Mesodermal cell (in vitro differentiated cells): ENCODE results near the gene GAST.
"Not testable (repeated sequence)": the region's sequence is repeated elsewhere in the genome, so short reads cannot be mapped to it uniquely, and the experiment has no call there.

Source experiments
- H3K27ac ChIP-seq: 2 replicates; pipeline ENCODE4 v1.7.0; 2013; ENCODE audit warnings: mild to moderate bottlenecking, low read depth, low read length, moderate library complexity; ENCODE audit not compliant: severe bottlenecking
- H3K36me3 ChIP-seq: 2 replicates; pipeline ENCODE4 v1.7.1; 2013; ENCODE audit warnings: mild to moderate bottlenecking, low read length, moderate library complexity; ENCODE audit not compliant: control insufficient read depth, insufficient read depth
- H3K4me1 ChIP-seq: one replicate; pipeline ENCODE4 v1.7.1; 2013; ENCODE audit warnings: mild to moderate bottlenecking, low read length; ENCODE audit not compliant: insufficient read depth, control insufficient read depth, poor library complexity, severe bottlenecking
- H3K4me3 ChIP-seq: 2 replicates; pipeline ENCODE4 v1.7.0; 2013; ENCODE audit warnings: low read length, control low read depth, mild to moderate bottlenecking; ENCODE audit not compliant: insufficient read depth, poor library complexity, severe bottlenecking; ENCODE audit errors: extremely low read depth
- H3K9me3 ChIP-seq: 2 replicates; pipeline ENCODE4 v1.7.1; 2013; ENCODE audit warnings: mild to moderate bottlenecking, low read length, moderate library complexity; ENCODE audit not compliant: control insufficient read depth
- WGBS, 2 experiments: methylation state at CpG; one replicate each; pipeline ENCODE4 v1.1.5; 2013; ENCODE audit warnings: missing lambda C conversion rate in 2 of 2; ENCODE audit not compliant: insufficient coverage in 2 of 2; 5-methylcytosine and 5-hydroxymethylcytosine counted together

The GAST gene

GRCh38 chr17:41675157-41676057 is 36.7 kb upstream of the GAST start:
- H3K4me1 ChIP-seq, H3K9me3 ChIP-seq, H3K27ac ChIP-seq, H3K4me3 ChIP-seq, H3K36me3 ChIP-seq: not testable (repeated sequence)
- WGBS, 2 experiments = 57 to 64% methylated on average over 3 of the region's 7 CpGs

- Histone ChIP-seq H3K4me3 (no peak overlapping the region), H3K4me1 (no peaks in the 10 kb centered on the region), H3K36me3 (no peaks in the 10 kb centered on the region), H3K27ac (no peak overlapping the region), H3K9me3 (no peaks in the 10 kb centered on the region)
- WGBS, 2 experiments = 100% methylated on average over 1 of the region's 3 CpGs
These were observed 36.1 kb upstream of the GAST start for GRCh38 chr17:41676058-41676419.

GRCh38 chr17:41678411-41678906 is 33.7 kb upstream of the GAST start:
- Histone ChIP-seq H3K9me3 (no peaks in the 10 kb centered on the region), H3K4me1 (no peaks in the 10 kb centered on the region), H3K36me3 (no peaks in the 10 kb centered on the region), H3K27ac (peak overlapping the region; percentile 71), H3K4me3 (no peak overlapping the region)
- 100% methylated on average over 2 of the region's 2 CpGs; no CpG with 5 or more reads in 1 of the 2 experiments for WGBS, 2 experiments

DNA sequence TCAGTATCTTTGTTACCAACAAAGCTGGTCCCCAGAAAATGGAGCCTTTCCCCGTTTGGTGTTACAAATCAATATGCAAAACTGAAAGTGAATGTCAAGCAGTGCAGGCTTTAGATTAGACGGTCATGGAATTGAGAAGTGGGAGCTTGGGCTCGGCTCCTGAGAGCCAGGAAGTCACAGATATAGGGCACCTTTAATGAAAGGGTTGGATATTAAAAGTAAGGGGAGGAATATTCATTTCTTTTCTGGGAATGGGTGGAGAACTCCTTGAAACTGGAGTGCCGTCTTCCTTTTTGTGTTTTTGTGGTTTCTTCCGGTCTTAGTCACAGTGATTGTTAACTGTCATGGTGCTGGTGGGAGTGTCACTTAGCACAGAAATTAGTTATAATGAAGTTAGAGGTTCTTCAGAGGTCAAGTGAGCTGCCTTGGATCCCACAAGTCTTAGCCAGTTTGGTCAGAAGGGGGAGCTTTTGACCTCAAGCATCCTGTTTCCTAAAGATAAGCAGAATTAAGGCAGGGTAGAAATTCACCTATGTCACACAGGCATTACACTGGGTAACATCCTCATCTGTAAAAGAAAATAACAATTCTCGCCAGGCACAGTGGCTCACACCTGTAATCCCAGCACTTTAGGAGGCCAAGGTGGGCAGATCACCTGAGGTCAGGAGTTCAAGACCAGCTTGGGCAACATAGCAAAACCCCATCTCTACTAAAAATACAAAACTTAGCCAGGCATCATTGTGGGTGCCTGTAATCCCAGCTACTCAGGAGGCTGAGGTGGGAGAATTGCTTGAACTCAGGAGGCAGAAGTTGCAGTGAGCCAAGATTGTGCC is 33.0 kb upstream of the GAST start:
- H3K27ac ChIP-seq = peak overlapping the region; percentile 71
- 70 to 77% methylated on average over 5 to 6 of the region's 6 CpGs for WGBS, 2 experiments
- H3K36me3 ChIP-seq = no peaks in the 10 kb centered on the region
- no peaks in the 10 kb centered on the region for H3K4me1 ChIP-seq
- H3K9me3 ChIP-seq = no peaks in the 10 kb centered on the region
- H3K4me3 ChIP-seq = no peak overlapping the region

GRCh38 chr17:41679740-41680425 is 32.2 kb upstream of the GAST start:
- no peak overlapping the region for H3K27ac ChIP-seq
- 80 to 90% methylated on average over 3 to 4 of the region's 5 CpGs for WGBS, 2 experiments

DNA sequence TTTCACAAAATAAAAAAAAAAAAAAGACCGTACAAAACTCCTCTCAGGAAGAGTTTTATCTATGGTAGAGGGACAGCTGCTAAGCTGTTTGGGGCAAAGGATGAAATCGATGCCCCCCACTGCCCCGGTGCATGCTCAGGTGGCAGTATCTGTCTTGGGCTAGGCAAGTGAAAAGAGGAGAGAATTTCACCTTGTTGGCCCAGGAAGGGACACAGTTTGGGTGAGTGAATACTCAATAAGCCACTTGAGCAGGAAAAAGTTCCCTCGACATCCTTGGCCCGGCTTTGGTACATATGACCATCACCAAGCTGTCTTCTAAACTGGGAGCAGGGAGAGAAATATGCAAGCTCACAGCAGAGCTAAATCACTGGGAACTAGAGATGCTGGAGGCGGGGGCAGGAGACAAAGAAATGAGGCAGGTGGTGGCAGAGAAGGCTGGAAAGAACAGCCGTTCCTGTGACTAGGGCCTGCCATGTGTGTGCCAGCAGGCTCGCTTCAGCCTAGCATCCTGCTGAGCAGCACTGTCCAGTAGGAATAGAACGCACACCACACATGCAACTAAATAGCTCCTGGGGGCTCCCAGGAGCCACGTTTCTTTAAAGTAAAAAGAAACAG is 31.6 kb upstream of the GAST start:
- WGBS, 2 experiments = 83 to 89% methylated on average over 5 to 8 of the region's 10 CpGs
- Histone ChIP-seq H3K9me3 (no peaks in the 10 kb centered on the region), H3K4me1 (no peaks in the 10 kb centered on the region), H3K36me3 (no peaks in the 10 kb centered on the region), H3K4me3 (no peak overlapping the region), H3K27ac (no peak overlapping the region)

More at GRCh38 chr17:41679740-41680425, 32.2 kb upstream of the GAST start:
- Histone ChIP-seq H3K4me3 (no peak overlapping the region), H3K36me3 (no peaks in the 10 kb centered on the region), H3K4me1 (no peaks in the 10 kb centered on the region), H3K9me3 (no peaks in the 10 kb centered on the region)

DNA sequence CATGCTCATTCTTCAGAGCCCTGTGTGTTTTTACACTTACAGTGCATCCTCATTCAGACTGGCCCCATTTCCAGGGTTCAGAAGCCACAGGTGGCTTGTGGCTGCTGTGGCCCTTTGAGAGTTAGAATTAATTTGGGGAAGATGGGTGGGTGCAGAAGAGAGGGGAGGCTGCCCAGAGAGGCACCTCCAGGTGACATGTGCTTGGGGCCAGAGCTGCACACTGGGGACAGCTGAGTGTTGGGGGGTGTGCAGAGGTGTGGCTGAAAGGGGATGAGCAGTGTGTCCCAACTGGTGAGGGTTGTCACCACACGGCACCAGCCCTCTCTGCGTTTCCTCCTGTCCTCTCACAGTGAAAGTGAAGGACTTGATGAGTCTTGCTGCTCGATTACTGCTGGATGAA is 30.4 kb upstream of the GAST start:
- 95% methylated on average over 3 of the region's 3 CpGs for WGBS, 2 experiments
- no peaks in the 10 kb centered on the region for H3K4me1 ChIP-seq
- no peaks in the 10 kb centered on the region for H3K36me3 ChIP-seq
- H3K27ac ChIP-seq = no peak overlapping the region
- no peaks in the 10 kb centered on the region for H3K9me3 ChIP-seq
- H3K4me3 ChIP-seq = no peak overlapping the region

DNA sequence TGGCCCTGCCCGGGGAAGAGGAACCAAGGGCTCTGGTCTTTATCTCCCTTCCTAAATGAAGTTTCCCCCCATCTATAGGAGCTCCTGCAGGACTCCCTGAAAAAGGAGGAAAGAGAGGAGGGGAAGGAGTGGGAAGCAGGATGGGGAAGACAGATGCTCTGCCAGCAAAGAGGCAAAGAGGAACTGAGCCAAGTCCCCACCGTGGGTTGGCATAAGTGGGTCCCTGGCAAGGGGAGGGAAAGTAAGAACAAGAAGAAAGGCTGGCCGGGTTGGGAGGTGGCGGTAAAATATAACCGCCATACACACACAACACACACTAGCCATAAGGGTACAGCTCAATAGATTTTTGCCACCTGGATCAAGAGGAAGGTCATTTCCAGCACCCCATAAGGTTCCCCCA is 29.5 kb upstream of the GAST start:
- Histone ChIP-seq H3K27ac (no peak overlapping the region), H3K9me3 (peaks cover under 1% of the 10 kb centered on the region), H3K4me1 (no peaks in the 10 kb centered on the region), H3K36me3 (no peaks in the 10 kb centered on the region), H3K4me3 (no peak overlapping the region)
- WGBS, 2 experiments = 73 to 86% methylated on average over 1 of the region's 5 CpGs

DNA sequence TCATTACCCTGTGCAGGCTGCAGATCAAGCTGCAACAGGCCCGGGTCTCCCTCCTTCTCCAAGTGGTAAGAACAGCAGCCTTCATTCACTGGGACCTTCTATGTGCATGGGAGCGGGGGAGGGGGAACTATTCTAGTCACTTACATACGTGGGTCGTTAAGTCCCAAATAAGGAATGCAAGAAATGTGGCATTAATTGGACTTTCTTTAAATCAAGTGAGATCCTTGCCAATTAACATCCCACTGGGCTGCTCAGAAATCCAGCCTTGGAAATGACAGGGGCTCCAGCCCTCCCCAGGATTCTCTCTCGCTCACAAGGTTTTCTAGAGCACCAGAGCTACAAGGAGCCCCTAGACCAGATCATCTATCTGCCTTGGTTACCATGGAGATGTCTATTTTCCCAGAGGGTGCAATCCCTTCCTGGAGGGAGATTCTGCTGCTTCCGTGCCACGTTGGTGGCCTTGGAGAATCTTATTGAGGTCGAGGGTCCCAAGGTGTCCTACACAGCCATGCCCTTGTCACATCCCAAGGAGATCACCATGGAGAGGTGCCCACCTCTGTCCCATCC is 28.6 kb upstream of the GAST start:
- Histone ChIP-seq H3K36me3 (no peaks in the 10 kb centered on the region), H3K4me1 (peaks cover 5% of the 10 kb centered on the region), H3K4me3 (no peak overlapping the region), H3K9me3 (peaks cover 3% of the 10 kb centered on the region), H3K27ac (no peak overlapping the region)
- 82 to 94% methylated on average over 3 to 6 of the region's 8 CpGs for WGBS, 2 experiments

DNA sequence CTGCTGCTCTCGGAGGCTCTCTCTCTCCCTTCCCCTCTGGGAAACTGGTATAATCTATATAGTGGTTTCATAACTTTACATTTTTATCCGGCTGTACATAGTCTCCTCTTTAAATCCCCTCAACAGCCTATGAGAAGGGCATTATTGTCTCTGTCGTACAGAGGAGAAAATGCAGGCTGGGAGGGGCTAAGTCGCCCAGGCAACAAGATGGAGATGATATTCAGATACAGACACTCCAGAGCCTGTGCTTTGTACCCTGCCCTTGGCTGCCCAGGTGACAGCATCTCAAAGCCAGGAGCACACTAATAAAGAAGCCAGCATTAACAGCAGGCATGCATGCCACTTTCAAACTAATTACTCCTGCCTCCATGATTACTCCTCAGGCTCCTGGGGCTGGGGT is 28.1 kb upstream of the GAST start:
- peaks cover 3% of the 10 kb centered on the region for H3K9me3 ChIP-seq
- peaks cover 5% of the 10 kb centered on the region for H3K4me1 ChIP-seq
- H3K27ac ChIP-seq = no peak overlapping the region
- 80% methylated on average over 2 of the region's 4 CpGs; no CpG with 5 or more reads in 1 of the 2 experiments for WGBS, 2 experiments
- H3K36me3 ChIP-seq = no peaks in the 10 kb centered on the region
- no peak overlapping the region for H3K4me3 ChIP-seq
